PFSK-1 (cell line): Measurements from ENCODE around the gene TREX2.

Experiments
- POLR2AphosphoS5 ChIP-seq: IDR thresholded peaks from 2 replicates; pipeline ENCODE4 v1.6.1; 2012; ENCODE audit warnings: low read depth, mild to moderate bottlenecking, control low read depth, low read length, moderate library complexity
- SIN3A ChIP-seq: IDR thresholded peaks from 2 replicates; pipeline ENCODE4 v1.6.1; 2012; ENCODE audit warnings: mild to moderate bottlenecking, low read length, moderate library complexity, borderline replicate concordance; ENCODE audit not compliant: insufficient read depth
- TAF1 ChIP-seq: IDR thresholded peaks from 2 replicates; pipeline ENCODE4 v1.6.1; 2012; ENCODE audit warnings: low read length, control low read depth, borderline replicate concordance; ENCODE audit not compliant: insufficient read depth
- TF ChIP-seq, protein P1 (sequence below), 2 experiments: IDR thresholded peaks; 2 replicates each; pipeline versions ENCODE4 v1.6.1 to v1.8.0; 2011 to 2012; ENCODE audit warnings: low read depth in 2 of 2, low read length in 2 of 2, control low read depth in 1 of 2, inconsistent platforms in 1 of 2, mild to moderate bottlenecking in 1 of 2, moderate library complexity in 1 of 2; ENCODE audit not compliant: insufficient read depth in 1 of 2

DNA sequence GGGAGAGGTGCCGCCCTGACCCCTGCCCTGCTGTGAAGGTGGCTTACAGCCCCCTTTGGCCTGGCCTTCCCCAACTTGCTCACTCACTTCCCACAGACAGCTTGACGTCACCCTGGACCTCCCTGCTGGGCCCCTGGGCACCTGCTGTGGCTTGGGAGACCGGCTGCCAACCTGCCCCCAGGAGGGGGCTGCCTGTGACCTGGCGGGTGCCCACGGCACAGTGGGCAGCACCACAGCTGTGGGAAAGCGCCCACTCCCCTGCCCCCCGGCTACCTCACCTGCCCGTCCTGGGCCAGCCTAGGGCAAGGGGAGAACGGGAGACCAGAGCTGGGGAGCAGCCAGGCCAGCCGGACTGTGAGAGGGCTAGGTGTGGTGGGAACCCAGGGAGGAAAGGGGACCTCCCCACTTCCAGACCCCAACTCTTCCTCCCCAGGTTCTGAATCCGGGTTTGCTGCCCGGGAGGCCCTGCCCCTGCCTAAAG is 36.9 kb downstream of the TREX2 start:
- TF ChIP-seq, protein P1, sequence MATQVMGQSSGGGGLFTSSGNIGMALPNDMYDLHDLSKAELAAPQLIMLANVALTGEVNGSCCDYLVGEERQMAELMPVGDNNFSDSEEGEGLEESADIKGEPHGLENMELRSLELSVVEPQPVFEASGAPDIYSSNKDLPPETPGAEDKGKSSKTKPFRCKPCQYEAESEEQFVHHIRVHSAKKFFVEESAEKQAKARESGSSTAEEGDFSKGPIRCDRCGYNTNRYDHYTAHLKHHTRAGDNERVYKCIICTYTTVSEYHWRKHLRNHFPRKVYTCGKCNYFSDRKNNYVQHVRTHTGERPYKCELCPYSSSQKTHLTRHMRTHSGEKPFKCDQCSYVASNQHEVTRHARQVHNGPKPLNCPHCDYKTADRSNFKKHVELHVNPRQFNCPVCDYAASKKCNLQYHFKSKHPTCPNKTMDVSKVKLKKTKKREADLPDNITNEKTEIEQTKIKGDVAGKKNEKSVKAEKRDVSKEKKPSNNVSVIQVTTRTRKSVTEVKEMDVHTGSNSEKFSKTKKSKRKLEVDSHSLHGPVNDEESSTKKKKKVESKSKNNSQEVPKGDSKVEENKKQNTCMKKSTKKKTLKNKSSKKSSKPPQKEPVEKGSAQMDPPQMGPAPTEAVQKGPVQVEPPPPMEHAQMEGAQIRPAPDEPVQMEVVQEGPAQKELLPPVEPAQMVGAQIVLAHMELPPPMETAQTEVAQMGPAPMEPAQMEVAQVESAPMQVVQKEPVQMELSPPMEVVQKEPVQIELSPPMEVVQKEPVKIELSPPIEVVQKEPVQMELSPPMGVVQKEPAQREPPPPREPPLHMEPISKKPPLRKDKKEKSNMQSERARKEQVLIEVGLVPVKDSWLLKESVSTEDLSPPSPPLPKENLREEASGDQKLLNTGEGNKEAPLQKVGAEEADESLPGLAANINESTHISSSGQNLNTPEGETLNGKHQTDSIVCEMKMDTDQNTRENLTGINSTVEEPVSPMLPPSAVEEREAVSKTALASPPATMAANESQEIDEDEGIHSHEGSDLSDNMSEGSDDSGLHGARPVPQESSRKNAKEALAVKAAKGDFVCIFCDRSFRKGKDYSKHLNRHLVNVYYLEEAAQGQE (IDR thresholded peaks at IDR 0.05; ENCODE audit: insufficient read depth in 1 of 2, low read depth in 2 of 2, low read length in 2 of 2) = no peak
- TF ChIP-seq TAF1 (no peak), POLR2AphosphoS5 (no peak), SIN3A (no peak)
